HG03571 (cell line): ENCODE measurements around the gene SEMA3C.
"Not testable (repeated sequence)": the region's sequence is repeated elsewhere in the genome, so short reads cannot be mapped to it uniquely, and the experiment has no call there.

Experiments used
- ATAC-seq: cut with Tn5 transposase; IDR thresholded peaks from one replicate; pipeline ENCODE4 v1.9.1; 2021; ENCODE audit not compliant: unreplicated experiment

The SEMA3C gene

DNA sequence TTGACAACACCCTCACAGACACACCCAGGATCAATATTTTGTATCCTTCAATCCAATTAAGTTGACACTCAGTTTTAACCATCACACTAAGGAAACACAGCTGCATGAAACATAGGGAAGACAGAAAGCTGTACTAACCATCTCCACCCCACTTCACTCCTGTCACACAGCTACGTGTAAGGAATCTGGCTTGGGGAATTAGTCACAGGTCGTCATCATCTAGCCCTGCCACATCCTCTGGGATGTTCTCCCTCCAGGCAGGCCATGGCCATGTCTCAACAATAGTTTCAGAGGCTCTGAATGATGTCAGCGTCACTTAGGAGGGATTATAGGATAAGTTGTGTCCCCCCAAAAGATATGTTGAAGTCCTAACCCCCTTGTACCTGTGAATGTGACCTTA is 10.8 kb upstream of the SEMA3C start:
- ATAC-seq, result no peak

DNA sequence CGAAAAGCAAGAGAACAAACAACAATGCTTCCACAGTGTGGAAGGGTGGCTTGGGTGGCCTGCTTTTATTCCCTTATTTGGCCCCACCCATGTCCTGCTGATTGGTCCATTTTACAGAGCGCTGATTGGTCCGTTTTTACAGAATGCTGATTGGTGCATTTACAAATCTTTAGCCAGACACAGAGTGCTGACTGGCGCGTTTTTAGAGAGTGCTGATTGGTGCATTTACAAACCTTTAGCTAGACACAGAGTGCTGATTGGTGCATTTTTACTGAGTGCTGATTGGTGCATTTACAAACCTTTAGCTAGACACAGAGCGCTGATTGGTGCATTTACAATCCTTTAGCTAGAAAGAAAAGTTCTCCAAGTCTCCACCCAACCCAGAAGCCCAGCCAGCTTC is 8.1 kb upstream of the SEMA3C start:
- not testable (repeated sequence) for ATAC-seq

DNA sequence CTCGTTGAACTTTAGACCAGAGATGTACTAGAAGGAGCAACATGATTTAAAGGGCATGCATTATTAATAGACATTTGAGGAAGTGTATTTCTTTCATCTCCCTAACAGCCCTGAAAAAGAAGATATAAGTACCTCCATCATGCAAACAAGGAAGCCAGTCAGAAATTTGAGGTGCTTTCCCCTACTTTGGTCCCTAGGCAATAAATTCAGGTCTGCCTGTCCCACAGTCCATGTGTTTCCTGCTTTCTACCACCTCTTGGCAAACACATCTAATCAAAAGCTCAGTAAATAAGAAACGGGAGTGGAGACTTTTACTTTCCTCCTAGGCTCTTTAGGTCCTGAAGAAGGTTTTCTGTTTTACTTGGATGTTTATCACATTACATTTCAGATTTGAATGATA is 5.2 kb upstream of the SEMA3C start:
- ATAC-seq, result no peak

DNA sequence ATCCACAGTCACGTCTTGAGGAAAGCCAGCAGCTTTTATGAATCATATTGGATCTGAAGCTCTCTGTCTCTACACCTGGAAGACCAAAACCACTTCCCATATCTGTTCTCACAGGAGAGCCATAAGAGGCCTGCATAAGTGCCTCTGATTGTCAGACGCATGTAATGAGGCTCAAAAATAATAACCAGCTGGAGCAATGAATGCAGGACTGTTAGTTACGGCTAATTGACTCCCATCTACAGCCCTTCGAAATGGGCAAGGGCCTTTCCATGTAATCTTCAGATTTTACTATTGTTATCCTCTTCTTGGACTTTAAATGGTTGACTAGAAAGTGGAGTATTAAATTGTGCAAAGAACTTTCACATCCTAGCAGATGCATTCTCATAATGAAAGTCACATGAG is 4.4 kb upstream of the SEMA3C start:
- ATAC-seq, result no peak

DNA sequence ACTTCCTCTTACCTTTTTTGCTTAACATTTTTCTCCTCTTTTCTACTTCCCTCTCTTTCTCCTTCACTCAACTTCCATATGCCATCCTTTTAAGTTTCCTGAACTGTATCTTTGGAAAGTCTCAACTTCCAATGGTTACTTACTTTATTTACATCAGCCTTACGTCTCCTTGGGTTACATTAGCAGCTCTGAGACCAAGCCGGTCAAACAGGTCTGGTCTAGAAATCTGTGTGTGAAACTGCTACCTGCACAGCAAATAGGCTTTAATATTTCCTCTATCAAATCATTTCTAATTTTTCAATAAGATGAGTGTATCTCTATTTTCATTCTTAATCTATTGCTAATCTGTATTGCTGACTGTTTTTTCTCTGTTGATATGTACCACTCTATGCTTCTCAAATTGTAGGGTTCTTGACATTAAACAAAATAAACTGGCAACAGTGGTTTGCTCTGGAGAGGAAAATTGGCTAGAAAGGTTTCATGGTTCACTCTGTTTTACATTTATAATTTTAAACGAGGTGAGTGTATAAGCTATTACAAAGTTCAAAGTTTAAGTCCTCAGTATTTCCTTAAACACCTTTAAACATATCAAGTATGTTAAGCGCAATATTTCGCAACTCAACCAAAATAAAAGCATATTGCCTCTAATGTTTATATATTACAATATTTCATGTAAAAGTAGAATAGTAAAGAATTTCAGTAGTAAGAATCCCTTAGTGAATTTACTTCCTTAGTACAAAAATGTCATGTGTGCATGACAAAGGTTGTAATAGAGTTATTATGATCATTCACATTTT is 3.6 kb upstream of the SEMA3C start:
- ATAC-seq, result no peak

DNA sequence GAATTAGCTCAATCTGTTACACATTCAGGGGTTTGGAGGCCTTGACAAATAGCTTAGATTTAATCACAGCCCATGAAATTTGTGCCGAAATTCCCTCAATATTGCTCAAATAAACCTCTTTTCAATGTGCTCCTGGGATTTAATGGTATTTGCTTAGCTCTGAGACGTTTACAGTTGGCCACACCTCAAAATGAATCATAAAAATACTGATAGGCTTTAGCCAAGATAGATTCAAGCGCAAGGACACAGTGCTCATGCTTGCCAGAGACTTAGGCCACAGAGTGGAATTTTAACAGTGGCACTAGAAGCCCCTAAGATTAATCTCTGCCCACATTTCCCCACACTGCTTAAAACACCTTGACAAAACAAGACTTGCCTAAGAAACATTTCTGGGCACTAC is 2.3 kb upstream of the SEMA3C start:
- ATAC-seq, result no peak

DNA sequence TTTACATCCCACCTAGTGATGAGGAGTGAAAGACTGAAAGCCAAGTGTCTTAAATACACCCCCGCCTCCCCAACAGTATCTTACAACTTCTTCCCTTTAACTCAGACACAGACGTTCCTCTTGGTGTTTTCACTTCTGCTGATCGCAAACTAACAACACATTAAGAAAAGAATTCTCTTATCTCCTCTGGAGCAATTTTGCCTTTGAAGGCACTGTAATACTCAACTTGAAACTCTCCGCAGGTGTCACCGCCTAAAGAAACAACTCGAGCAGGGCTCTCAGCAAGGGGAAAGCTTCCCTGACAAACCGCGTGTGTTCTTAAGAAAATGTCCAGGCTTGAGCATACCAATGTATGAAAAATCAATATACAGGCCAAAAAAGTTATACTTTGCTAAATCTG is 452 bp downstream of the SEMA3C start:
- ATAC-seq, result no peak

DNA sequence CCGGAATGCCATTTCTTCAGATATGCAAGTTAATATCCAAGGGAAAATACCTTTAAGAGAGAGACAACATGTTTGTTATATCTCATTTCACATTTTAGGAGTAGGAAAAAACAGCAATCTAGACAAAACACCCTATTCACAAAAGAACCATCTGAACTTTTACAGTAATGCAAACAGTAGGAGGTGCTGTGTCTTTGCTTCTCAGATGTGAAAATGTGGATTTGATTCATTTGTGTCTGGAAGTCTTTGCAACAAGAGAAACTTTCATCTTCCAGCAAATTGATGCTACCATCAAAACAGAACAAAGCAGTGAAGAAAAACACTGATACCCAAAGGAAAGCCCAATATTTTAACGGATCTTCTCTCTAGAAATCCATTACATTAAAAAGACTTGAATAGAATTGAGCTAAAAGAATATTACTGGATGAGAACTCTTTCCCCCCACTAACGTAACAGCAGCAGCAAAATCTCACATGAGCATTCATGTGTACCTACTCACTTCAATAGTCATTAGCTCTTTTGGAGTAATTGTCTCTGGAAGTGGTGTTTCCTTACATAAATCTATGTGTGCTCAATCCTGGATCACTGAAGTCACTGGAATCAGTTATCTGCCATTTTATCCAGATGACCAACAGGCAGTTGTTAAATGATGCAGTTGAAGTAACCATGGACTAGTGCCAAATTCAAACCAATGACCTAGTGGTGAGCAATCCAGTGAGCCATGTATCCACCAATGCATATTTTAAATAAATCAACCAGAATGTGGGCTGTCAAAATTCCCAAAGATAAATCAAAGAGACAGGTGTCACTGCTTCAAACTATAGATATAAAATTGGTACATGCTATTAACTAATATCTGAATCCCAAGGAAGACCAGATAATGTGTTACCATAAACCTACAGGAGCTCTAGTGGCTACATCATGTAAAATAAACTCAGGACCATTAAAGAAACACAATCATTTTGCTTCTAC is 1.8 kb downstream of the SEMA3C start:
- ATAC-seq, result no peak

DNA sequence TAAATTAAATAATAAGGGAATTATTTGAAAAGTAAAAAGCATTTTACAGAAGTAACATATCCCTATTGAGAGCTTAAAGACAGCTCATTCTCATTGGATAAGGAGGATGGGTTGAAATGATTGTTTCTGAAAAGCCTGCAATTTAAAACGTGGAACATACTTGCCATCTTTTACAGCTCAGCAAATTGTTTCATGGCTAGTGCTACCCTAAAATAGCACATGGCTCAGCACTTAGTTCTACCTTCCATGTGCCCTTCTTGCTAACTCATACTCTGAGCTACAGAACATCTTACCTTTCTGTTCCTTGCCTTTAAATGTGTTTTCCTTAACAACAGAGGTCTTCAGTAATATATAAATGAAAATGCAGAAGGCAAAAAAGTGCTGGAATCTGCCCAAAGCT is 8.6 kb downstream of the SEMA3C start:
- no peak for ATAC-seq

DNA sequence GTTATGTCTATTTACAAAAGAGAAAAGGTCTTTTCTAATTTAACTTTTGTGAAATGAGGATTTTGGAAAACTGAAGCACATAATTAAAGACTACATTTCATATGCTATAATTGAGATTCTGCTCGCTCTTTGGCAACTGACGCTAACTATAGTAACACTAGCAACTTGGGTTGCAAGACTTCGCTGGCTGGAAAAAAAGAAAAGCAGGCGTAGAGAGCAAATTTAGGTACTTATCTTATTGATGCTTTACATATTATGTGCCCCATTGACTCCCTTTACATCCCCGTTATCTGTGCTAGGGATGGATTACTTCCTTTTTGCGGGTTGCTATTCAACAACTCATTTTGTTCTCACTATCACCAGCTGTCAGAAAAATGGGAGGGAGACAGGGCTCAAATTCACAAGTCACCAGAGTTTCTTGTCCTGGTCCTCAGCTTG is 10.5 kb downstream of the SEMA3C start:
- ATAC-seq, result no peak

DNA sequence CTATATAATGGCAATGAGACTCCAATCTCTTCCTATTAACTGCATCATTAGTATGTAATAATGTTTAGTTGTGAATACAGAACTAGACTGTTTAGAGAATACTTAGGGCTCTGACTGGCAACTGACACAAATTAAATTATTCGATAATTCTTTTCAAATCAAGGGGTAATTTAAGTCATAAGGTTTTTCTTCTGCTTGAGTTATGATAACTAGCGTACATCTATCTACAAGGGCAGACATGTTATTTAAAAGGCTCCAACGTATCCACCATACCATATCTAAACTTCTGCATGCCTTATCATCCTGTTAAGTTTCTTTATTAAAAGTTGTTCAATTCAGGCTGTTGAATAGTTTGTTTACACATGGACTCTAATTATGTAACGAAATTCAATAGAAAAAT is 11.2 kb downstream of the SEMA3C start:
- ATAC-seq, result no peak

DNA sequence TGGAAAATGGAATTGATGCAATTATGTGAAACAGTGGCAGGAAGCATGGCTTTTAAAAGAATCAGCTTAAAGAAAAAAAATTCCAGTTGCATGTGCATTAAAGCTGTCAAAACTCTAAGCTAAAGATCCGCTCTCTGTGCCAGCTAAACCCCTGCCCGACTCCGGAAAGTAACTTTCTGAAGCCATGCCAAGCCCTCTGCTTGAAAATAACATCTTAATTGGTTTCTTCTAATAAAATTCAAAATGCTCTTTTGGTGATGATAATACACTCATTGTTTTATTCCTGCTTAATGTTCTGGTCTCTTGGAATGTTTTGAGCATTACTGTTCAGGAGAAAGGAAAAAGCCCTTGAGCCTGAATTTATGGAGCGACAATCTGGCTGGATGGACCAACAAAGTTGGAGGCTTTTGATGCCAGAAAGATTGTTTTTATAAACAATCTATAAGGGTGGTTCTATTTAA is 11.7 kb downstream of the SEMA3C start:
- no peak for ATAC-seq

DNA sequence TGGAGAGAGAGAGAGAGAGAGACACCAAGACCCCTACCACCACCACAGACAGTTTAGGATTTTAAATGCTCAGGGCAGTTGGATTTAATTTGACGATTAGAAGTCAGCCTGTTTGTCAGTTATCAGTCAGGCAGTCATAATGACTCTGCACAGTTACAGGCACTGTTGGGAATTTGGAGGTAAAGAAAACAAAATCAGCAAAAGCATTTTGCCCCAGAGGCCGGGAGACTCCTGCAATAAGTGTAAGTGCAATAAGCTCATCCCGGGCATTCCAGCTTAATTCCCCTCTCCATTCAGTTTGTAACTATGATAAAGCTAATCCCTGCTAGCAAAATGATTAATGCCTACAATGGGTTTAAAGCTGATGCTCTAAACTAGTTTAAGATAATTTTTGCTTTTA is 13.5 kb downstream of the SEMA3C start:
- ATAC-seq, result no peak

DNA sequence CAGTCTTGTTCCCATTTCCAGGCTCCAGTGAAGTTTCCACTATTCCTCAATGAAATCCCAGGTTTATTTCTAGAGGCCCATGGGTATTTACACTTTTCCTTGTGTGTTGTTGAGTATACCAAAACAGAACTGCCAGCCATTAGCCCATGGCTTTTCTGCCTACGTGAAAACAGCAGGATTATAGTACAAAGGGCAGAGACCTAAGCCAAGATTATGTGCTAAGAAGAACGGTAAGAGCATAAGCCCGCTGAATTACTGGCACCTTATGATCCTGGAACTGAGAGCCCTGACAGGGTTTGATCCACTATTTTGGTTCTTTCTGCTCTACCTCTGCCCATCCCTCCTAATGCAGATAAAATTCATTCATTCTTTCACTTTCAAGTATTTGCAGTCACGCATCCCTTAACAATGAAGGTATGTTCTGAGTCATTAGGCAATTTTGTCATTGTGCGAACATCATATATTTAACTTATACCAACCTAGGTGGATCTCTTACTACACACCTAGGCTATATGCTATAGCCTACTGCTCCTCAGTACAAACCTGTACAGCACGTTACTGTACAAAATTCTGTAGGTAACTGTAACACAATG is 16.0 kb downstream of the SEMA3C start:
- ATAC-seq, result no peak

DNA sequence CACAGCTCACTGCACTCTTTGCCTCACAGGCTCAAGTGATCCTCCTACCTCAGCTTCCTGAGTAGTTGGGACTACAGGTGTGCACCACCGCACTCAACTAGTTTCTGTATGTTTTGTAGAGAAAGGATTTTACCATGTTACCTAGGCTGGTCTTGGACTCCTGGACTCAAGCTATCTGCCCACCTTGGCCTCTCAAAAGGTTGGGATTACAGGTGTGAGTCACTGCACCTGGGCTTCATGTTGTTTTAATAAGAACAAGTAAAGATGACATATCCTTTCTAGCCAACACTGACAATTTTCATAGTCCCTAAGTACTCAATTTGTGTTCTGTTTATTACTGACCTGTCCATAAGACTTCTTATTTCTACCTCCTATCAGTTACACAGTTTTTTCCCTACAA is 16.8 kb downstream of the SEMA3C start:
- no peak for ATAC-seq

DNA sequence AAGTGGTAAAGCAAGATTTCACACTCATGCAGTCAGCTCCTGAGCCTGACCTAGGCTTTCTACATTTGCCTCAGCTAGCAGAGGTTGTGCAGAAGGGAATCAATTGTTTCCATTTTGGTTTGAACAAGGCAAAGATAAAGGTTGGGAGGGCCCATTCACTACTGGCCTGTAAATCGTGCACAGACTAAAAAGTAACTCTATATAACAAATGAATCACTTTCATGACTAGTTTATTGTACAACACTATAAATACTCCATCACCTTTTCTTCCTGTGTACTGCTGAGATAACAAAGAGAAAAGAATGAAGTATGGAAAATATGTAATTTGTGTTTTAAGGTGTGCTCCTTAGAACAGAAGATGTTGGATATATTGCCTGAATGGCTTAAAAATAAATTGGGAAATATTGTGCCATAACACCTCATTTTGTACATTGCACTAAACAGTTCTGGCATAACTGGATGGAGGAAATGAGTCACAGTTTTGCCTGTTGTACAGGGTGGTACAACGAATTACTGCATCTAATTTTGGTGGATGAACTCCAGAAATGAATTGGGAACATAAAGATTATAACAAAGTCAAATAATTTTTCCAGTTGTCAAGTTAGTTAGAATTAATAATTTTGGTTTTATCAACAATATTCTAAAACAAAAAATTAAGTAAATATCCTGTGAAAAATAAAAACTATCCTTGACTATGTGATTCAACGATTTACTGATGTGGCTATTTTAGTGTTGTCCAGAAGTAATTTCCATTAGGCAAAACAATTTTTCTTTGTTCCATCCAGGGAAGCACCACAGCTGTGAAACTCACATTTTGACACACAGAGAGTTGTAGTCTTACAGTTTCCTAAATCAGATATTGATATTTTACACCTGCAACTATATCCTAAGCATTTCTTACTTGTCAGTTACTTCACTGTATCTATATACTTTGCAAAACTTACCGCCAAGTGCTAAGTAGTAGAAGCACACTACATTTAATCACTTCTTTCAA is 18.0 kb downstream of the SEMA3C start:
- ATAC-seq, result no peak

DNA sequence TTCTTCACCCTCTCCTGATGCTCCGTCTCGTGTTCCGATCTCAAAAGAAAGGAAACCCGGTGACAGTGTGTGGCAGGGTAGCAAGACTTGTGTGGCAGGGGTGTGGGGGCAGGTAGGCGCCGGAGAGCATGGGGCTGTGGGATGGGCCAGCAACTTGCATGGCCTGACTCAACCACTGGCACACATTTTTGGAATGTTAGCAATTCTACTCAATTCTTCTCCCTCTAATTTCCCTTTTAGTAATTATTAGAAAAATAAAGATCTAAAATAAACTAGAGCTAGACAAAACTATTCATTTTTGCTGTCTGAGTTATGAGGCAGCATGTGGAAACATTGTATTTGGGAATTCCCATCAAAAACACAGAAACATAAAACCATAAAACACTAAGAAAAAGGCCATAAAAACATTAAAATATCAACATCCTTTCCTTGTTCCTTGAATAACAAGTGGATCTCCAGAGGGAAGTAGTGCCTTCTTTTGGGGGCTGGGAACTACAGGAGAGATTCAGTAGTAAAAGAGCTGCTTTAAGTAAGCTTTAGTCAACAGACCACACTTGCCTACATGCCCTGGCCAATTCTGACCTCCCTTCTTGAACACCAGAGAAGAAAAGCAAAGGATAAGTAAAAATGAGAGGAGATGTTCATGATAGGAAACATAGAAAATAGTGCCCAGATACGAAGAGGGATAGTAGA is 21.8 kb downstream of the SEMA3C start:
- ATAC-seq, result no peak

DNA sequence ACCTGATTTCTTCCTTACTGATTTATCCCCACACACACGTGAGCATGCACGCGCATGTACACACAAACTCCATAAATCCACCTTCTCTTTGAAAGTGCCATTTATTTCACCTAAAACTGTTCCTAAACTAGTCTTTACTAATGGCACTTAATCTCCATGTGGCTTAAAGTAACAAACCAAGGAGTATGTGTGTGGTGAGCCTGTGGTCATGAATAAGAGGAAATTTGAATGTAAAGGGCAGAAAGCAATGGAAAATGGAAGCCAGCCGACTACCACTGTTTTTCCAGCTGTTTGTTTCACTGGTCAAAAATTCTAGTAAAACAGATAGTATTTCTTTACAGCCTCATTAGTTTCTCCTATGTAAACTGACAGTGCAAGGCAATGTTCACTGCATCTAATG is 23.8 kb downstream of the SEMA3C start:
- ATAC-seq, result no peak

DNA sequence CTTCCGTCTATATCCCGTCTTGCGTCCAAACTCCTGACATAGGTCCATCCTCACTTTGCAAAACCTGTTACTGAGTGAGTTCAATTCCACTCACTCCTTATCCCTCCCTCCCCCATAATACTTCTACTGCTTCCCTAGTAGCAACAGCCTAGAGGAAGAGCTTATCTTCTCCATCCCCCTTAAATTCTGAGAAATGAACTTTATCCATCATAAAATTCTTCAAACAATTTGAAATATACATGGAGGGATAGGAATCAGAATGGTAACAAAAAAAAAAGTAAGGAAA is 27.6 kb downstream of the SEMA3C start:
- ATAC-seq, result no peak
